ENCODE measurements around the gene HES3.

The HES3 gene

DNA sequence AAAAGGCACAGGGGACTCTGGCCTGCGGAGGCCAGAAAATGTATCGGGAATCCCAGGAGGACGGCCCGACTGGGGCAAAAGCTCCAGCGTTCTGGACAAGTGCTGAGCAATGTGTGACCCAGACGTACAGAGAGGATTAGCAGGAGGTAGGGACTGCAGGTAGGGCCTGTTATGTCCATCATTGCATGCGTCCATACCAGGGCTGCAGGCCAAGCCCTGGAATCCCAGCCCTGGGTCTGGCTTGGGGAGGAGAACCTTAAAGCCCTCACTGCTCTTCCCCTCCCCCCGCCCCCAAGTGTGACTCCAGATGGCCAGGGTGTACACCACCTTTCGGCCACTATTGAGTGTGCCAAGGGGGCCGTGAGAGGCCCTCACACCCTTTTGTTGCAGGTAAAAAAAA, 36.1 kb upstream of the HES3 start:
- Histone ChIP-seq H3K27ac (replicated peaks) (no peak overlapping the region), H3K4me3 (replicated peaks; ENCODE audit: insufficient read depth, low read length) (no peak overlapping the region), H3K27me3 (ENCODE audit: insufficient read depth, poor library complexity, severe bottlenecking) (peaks cover 20% of the 10 kb centered on the region)
- TF ChIP-seq, protein P1, sequence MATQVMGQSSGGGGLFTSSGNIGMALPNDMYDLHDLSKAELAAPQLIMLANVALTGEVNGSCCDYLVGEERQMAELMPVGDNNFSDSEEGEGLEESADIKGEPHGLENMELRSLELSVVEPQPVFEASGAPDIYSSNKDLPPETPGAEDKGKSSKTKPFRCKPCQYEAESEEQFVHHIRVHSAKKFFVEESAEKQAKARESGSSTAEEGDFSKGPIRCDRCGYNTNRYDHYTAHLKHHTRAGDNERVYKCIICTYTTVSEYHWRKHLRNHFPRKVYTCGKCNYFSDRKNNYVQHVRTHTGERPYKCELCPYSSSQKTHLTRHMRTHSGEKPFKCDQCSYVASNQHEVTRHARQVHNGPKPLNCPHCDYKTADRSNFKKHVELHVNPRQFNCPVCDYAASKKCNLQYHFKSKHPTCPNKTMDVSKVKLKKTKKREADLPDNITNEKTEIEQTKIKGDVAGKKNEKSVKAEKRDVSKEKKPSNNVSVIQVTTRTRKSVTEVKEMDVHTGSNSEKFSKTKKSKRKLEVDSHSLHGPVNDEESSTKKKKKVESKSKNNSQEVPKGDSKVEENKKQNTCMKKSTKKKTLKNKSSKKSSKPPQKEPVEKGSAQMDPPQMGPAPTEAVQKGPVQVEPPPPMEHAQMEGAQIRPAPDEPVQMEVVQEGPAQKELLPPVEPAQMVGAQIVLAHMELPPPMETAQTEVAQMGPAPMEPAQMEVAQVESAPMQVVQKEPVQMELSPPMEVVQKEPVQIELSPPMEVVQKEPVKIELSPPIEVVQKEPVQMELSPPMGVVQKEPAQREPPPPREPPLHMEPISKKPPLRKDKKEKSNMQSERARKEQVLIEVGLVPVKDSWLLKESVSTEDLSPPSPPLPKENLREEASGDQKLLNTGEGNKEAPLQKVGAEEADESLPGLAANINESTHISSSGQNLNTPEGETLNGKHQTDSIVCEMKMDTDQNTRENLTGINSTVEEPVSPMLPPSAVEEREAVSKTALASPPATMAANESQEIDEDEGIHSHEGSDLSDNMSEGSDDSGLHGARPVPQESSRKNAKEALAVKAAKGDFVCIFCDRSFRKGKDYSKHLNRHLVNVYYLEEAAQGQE (IDR thresholded peaks at IDR 0.05; ENCODE audit: insufficient replicate concordance, low read depth) = no peak
- no peak for TF ChIP-seq SPI1 (IDR thresholded peaks at IDR 0.05; ENCODE audit: borderline replicate concordance, low read depth)
- TF ChIP-seq GABPA (IDR thresholded peaks at IDR 0.05; ENCODE audit: low read depth) = no peak
- TF ChIP-seq POLR2AphosphoS5 (IDR thresholded peaks at IDR 0.05; ENCODE audit: low read depth) = no peak
- TF ChIP-seq, protein P2, sequence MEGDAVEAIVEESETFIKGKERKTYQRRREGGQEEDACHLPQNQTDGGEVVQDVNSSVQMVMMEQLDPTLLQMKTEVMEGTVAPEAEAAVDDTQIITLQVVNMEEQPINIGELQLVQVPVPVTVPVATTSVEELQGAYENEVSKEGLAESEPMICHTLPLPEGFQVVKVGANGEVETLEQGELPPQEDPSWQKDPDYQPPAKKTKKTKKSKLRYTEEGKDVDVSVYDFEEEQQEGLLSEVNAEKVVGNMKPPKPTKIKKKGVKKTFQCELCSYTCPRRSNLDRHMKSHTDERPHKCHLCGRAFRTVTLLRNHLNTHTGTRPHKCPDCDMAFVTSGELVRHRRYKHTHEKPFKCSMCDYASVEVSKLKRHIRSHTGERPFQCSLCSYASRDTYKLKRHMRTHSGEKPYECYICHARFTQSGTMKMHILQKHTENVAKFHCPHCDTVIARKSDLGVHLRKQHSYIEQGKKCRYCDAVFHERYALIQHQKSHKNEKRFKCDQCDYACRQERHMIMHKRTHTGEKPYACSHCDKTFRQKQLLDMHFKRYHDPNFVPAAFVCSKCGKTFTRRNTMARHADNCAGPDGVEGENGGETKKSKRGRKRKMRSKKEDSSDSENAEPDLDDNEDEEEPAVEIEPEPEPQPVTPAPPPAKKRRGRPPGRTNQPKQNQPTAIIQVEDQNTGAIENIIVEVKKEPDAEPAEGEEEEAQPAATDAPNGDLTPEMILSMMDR (IDR thresholded peaks at IDR 0.05; ENCODE audit: insufficient read depth, low read length) = no peak
- no peak for DNase-seq (ENCODE audit: low read depth in 1 of 2, low spot score in 1 of 2)

DNA sequence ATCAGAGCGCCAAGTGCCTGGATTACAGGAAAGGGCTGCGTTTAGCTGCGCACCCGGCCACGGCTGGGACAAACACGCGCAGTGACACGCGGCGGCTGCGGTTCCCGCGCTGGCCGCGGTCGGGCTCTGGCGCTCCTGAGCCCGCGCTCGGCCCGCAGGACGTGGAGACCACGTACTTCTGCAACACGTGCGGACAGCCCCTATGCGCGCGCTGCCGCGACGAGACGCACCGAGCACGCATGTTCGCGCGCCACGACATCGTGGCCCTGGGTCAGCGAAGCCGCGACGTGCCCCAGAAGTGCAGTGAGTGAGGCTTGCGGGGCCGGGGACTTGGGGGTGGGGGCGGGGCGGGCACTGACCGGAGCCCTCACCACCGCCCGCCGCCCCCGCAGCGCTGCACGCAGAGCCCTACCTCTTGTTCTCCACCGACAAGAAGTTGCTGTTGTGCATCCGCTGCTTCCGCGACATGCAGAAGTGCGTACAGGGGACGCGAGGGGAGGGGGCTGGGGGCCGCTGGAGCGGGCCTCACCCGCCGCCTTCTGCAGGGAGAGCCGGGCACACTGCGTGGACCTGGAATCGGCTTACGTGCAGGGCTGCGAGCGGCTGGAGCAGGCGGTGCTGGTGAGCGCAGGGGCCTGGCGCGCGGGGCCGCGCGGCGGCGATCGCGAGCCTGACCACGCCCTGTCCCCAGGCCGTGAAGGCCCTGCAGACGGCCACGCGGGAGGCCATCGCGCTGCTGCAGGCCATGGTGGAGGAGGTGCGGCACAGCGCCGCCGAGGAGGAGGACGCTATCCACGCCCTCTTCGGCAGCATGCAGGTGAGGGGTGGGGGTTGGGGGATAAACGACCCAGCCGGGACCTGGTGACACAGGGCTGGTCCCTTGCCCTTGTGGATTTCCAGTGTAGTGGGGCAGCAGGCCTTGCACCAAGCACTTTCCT, 35.0 kb upstream of the HES3 start:
- no peak overlapping the region for H3K27ac ChIP-seq (replicated peaks)
- TF ChIP-seq, protein P2 (IDR thresholded peaks at IDR 0.05; ENCODE audit: insufficient read depth, low read length) = peak; percentile 49
- TF ChIP-seq SPI1 (IDR thresholded peaks at IDR 0.05; ENCODE audit: borderline replicate concordance, low read depth) = no peak
- H3K27me3 ChIP-seq (ENCODE audit: insufficient read depth, poor library complexity, severe bottlenecking) = peaks cover 20% of the 10 kb centered on the region
- H3K4me3 ChIP-seq (replicated peaks; ENCODE audit: insufficient read depth, low read length) = peak overlapping the region; percentile 44
- DNase-seq (ENCODE audit: low read depth in 1 of 2, low spot score in 1 of 2) = peak; percentile 45 to 84

DNA sequence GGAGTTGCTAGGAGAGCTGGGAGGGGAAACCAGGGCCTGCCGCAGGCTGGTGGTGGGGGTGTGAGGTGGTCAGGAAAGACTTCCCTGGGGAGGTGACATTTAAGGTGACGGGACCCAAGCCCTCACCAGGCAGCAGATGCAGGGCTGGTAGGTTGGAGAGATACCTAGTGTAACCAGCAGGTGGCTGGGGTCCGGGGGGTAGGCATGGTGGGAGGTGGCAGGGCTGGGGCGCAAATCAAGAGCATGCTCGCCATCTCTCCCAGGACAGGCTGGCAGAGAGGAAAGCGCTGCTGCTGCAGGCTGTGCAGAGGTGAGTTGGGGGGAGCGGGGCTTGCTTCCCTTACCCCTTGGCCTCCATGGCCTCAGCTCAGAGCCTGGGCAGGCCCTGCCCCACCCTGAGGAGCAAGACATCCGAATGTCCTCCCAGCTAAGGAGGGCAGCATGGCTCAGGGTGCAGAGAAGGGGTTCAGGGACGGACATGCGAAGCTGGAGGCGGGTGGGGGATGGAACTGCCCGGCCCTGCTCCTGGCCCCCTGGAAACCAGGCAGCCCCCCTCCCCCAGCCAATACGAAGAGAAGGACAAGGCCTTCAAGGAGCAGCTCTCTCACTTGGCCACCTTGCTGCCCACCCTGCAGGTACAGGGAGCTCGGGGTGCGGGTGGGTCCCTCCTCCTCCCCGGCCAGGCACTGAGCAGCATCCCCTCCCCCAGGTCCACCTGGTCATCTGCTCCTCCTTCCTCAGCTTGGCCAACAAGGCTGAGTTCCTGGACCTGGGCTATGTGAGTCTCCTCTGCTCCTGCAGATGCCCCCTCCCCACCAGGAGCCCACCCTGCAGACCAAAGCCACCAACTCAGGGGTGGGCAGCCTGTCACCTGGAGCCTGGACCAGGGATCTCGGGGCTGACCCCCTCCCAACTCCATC, 34.1 kb upstream of the HES3 start:
- Histone ChIP-seq H3K4me3 (replicated peaks; ENCODE audit: insufficient read depth, low read length) (peak overlapping the region; percentile 44), H3K27ac (replicated peaks) (no peak overlapping the region)
- peak in 1 of 2 experiments; percentile 17 for DNase-seq (ENCODE audit: low read depth in 1 of 2, low spot score in 1 of 2)

More for the DNA sequence above, 34.1 kb upstream of the HES3 start:
- peaks cover 20% of the 10 kb centered on the region for H3K27me3 ChIP-seq (ENCODE audit: insufficient read depth, poor library complexity, severe bottlenecking)
- TF ChIP-seq, protein P2 (IDR thresholded peaks at IDR 0.05; ENCODE audit: insufficient read depth, low read length) = no peak
- TF ChIP-seq SPI1 (IDR thresholded peaks at IDR 0.05; ENCODE audit: borderline replicate concordance, low read depth) = no peak
- no peak for TF ChIP-seq GABPA (IDR thresholded peaks at IDR 0.05; ENCODE audit: low read depth)
- TF ChIP-seq, protein P1 (IDR thresholded peaks at IDR 0.05; ENCODE audit: insufficient replicate concordance, low read depth) = no peak
